Measurements from ENCODE around the gene FREM1. TPM values are rescaled to one million over a fixed set of nuclear protein-coding genes. Genes with fewer than 3 reads are reported as not detected.

FREM1 gene
- total RNA-seq, 1 donor from 2014 or later = 0.52 TPM

GRCh38 chr9:14913366-14913765 lies 3.1 kb upstream of the FREM1 start:
- Histone ChIP-seq H3K27ac (ENCODE audit: low read depth, low read length) (no peak overlapping the region), H2AFZ (ENCODE audit: low read depth, low read length) (no peak overlapping the region), H4K20me1 (ENCODE audit: insufficient read depth, low read length) (no peaks in the 10 kb centered on the region), H3K9me3 (ENCODE audit: insufficient read depth, low read depth, low read length) (no peaks in the 10 kb centered on the region), H3K36me3 (ENCODE audit: insufficient read depth, low read length) (no peaks in the 10 kb centered on the region), H3K9ac (ENCODE audit: low read length) (no peak overlapping the region), H3K4me3 (ENCODE audit: insufficient read depth, low read depth, low read length) (no peak overlapping the region), H3K4me2 (ENCODE audit: low read length) (no peak overlapping the region), H3K27me3 (ENCODE audit: insufficient read depth, low read length) (peaks cover 3% of the 10 kb centered on the region), H3K79me2 (ENCODE audit: insufficient read depth, low read length) (no peaks in the 10 kb centered on the region), H3K4me1 (ENCODE audit: insufficient read depth, low read length) (no peaks in the 10 kb centered on the region)
- FAIRE-seq (no peak), DNase-seq (ENCODE audit: low read depth) (no peak)
- Mint-ChIP-seq H3K27me3 (ENCODE audit: low read depth, unreplicated experiment) (no peaks in the 10 kb centered on the region), H3K36me3 (ENCODE audit: low read depth, unreplicated experiment) (no peaks in the 10 kb centered on the region), H3K27ac (ENCODE audit: unreplicated experiment) (no peak overlapping the region), H3K4me1 (ENCODE audit: low read depth, unreplicated experiment) (no peaks in the 10 kb centered on the region), H3K4me3 (ENCODE audit: unreplicated experiment) (no peak overlapping the region), H3K9me3 (ENCODE audit: unreplicated experiment) (no peaks in the 10 kb centered on the region)
- no peak for TF ChIP-seq EZH2 (IDR thresholded peaks at IDR 0.05; ENCODE audit: insufficient read depth, low read length)
- TF ChIP-seq, protein P1, sequence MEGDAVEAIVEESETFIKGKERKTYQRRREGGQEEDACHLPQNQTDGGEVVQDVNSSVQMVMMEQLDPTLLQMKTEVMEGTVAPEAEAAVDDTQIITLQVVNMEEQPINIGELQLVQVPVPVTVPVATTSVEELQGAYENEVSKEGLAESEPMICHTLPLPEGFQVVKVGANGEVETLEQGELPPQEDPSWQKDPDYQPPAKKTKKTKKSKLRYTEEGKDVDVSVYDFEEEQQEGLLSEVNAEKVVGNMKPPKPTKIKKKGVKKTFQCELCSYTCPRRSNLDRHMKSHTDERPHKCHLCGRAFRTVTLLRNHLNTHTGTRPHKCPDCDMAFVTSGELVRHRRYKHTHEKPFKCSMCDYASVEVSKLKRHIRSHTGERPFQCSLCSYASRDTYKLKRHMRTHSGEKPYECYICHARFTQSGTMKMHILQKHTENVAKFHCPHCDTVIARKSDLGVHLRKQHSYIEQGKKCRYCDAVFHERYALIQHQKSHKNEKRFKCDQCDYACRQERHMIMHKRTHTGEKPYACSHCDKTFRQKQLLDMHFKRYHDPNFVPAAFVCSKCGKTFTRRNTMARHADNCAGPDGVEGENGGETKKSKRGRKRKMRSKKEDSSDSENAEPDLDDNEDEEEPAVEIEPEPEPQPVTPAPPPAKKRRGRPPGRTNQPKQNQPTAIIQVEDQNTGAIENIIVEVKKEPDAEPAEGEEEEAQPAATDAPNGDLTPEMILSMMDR (IDR thresholded peaks at IDR 0.05; ENCODE audit: insufficient read depth, low read depth, low read length) = no peak

GRCh38 chr9:14912859-14913258 lies 2.6 kb upstream of the FREM1 start:
- no peak overlapping the region for H2AFZ ChIP-seq (ENCODE audit: low read depth, low read length)
- H3K9me3 ChIP-seq (ENCODE audit: insufficient read depth, low read depth, low read length) = no peaks in the 10 kb centered on the region
- Mint-ChIP-seq H3K36me3 (ENCODE audit: low read depth, unreplicated experiment) (no peaks in the 10 kb centered on the region), H3K4me1 (ENCODE audit: low read depth, unreplicated experiment) (no peaks in the 10 kb centered on the region), H3K27ac (ENCODE audit: unreplicated experiment) (no peak overlapping the region), H3K4me3 (ENCODE audit: unreplicated experiment) (no peak overlapping the region), H3K9me3 (ENCODE audit: unreplicated experiment) (no peaks in the 10 kb centered on the region), H3K27me3 (ENCODE audit: low read depth, unreplicated experiment) (no peaks in the 10 kb centered on the region)
- no peaks in the 10 kb centered on the region for H3K79me2 ChIP-seq (ENCODE audit: insufficient read depth, low read length)
- peaks cover 3% of the 10 kb centered on the region for H3K27me3 ChIP-seq (ENCODE audit: insufficient read depth, low read length)
- H3K4me2 ChIP-seq (ENCODE audit: low read length) = no peak overlapping the region
- no peak overlapping the region for H3K4me3 ChIP-seq (ENCODE audit: insufficient read depth, low read depth, low read length)
- H4K20me1 ChIP-seq (ENCODE audit: insufficient read depth, low read length) = no peaks in the 10 kb centered on the region
- no peak for TF ChIP-seq EZH2 (IDR thresholded peaks at IDR 0.05; ENCODE audit: insufficient read depth, low read length)
- TF ChIP-seq, protein P1 (IDR thresholded peaks at IDR 0.05; ENCODE audit: insufficient read depth, low read depth, low read length) = no peak
- no peak for DNase-seq (ENCODE audit: low read depth)
- no peak overlapping the region for H3K27ac ChIP-seq (ENCODE audit: low read depth, low read length)
- no peaks in the 10 kb centered on the region for H3K4me1 ChIP-seq (ENCODE audit: insufficient read depth, low read length)
- no peaks in the 10 kb centered on the region for H3K36me3 ChIP-seq (ENCODE audit: insufficient read depth, low read length)
- FAIRE-seq = no peak
- no peak overlapping the region for H3K9ac ChIP-seq (ENCODE audit: low read length)

GRCh38 chr9:14911046-14911445 lies 818 bp upstream of the FREM1 start:
- Histone ChIP-seq H3K9ac (ENCODE audit: low read length) (no peak overlapping the region), H3K36me3 (ENCODE audit: insufficient read depth, low read length) (no peaks in the 10 kb centered on the region), H4K20me1 (ENCODE audit: insufficient read depth, low read length) (no peaks in the 10 kb centered on the region), H3K4me2 (ENCODE audit: low read length) (no peak overlapping the region), H2AFZ (ENCODE audit: low read depth, low read length) (no peak overlapping the region), H3K27ac (ENCODE audit: low read depth, low read length) (no peak overlapping the region), H3K4me3 (ENCODE audit: insufficient read depth, low read depth, low read length) (no peak overlapping the region), H3K4me1 (ENCODE audit: insufficient read depth, low read length) (no peaks in the 10 kb centered on the region), H3K27me3 (ENCODE audit: insufficient read depth, low read length) (peaks cover 3% of the 10 kb centered on the region), H3K79me2 (ENCODE audit: insufficient read depth, low read length) (no peaks in the 10 kb centered on the region), H3K9me3 (ENCODE audit: insufficient read depth, low read depth, low read length) (no peaks in the 10 kb centered on the region)
- H3K27ac Mint-ChIP-seq (ENCODE audit: unreplicated experiment) = no peak overlapping the region
- FAIRE-seq (no peak), DNase-seq (ENCODE audit: low read depth) (no peak)
- H3K4me1 Mint-ChIP-seq (ENCODE audit: low read depth, unreplicated experiment) = no peaks in the 10 kb centered on the region
- no peaks in the 10 kb centered on the region for H3K36me3 Mint-ChIP-seq (ENCODE audit: low read depth, unreplicated experiment)
- no peaks in the 10 kb centered on the region for H3K9me3 Mint-ChIP-seq (ENCODE audit: unreplicated experiment)
- TF ChIP-seq, protein P1 (IDR thresholded peaks at IDR 0.05; ENCODE audit: insufficient read depth, low read depth, low read length) = no peak
- no peak for TF ChIP-seq EZH2 (IDR thresholded peaks at IDR 0.05; ENCODE audit: insufficient read depth, low read length)
- H3K4me3 Mint-ChIP-seq (ENCODE audit: unreplicated experiment) = no peak overlapping the region
- no peaks in the 10 kb centered on the region for H3K27me3 Mint-ChIP-seq (ENCODE audit: low read depth, unreplicated experiment)
